CD1c-positive myeloid dendritic cell (primary cell): ENCODE measurements around the gene FALEC.
"Not testable (repeated sequence)": the region's sequence is repeated elsewhere in the genome, so short reads cannot be mapped to it uniquely, and the experiment has no call there.

Source experiments
- DNase-seq: peaks from one replicate; pipeline ENCODE4 v3.0.0-alpha.2; 2016; ENCODE audit errors: extremely low spot score

The FALEC gene

GRCh38 chr1:150558761-150559655 is 43.5 kb downstream of the FALEC start:
- DNase-seq, result peak; percentile 74

- DNase-seq, result no peak
Observed at GRCh38 chr1:150559656-150560010, 44.1 kb downstream of the FALEC start.

- DNase-seq, result peak; percentile 79
Observed at GRCh38 chr1:150560011-150560438, 44.5 kb downstream of the FALEC start.

- DNase-seq, result peak; percentile 88
Observed at GRCh38 chr1:150560576-150561253, 45.2 kb downstream of the FALEC start.

- DNase-seq, result peak; percentile 92
Observed at GRCh38 chr1:150561254-150561973, 45.9 kb downstream of the FALEC start.

- peak; percentile 86 for DNase-seq
Observed at GRCh38 chr1:150561974-150562445, 46.5 kb downstream of the FALEC start.

- peak; percentile 46 for DNase-seq
Observed at GRCh38 chr1:150562446-150563339, 47.1 kb downstream of the FALEC start.

GRCh38 chr1:150563340-150564038 is 47.9 kb downstream of the FALEC start:
- DNase-seq, result peak; percentile 43

GRCh38 chr1:150564051-150564991 is 48.8 kb downstream of the FALEC start:
- no peak for DNase-seq

GRCh38 chr1:150565240-150565991 is 49.9 kb downstream of the FALEC start:
- DNase-seq, result peak; percentile 24

GRCh38 chr1:150566589-150567340 is 51.2 kb downstream of the FALEC start:
- no peak for DNase-seq

GRCh38 chr1:150567341-150567716 is 51.8 kb downstream of the FALEC start:
- peak; percentile 92 for DNase-seq

- DNase-seq, result peak; percentile 52
Observed at GRCh38 chr1:150567717-150568593, 52.4 kb downstream of the FALEC start.

GRCh38 chr1:150568594-150568966 is 53.0 kb downstream of the FALEC start:
- DNase-seq, result peak; percentile 38

GRCh38 chr1:150572918-150573647 is 57.5 kb downstream of the FALEC start:
- peak; percentile 66 for DNase-seq

GRCh38 chr1:150573648-150574071 is 58.1 kb downstream of the FALEC start:
- not testable (repeated sequence) for DNase-seq
